ENCODE data around the gene COL12A1. TPM values are rescaled to one million over a fixed set of nuclear protein-coding genes. Genes with fewer than 3 reads are reported as not detected.
A peak's percentile ranks its signal among the peaks of the same experiment; 100 is the strongest.

The COL12A1 gene
- total and polyA plus RNA-seq, 2 donors (not counting 1 experiment from before 2014, with no cell fraction given): 1,023 to 1,075 TPM

- peaks cover 18% of the 10 kb centered on the region for H3K36me3 ChIP-seq (ENCODE audit: control insufficient read depth, insufficient read depth, low read length)
- no peak overlapping the region for H3K9ac ChIP-seq (ENCODE audit: insufficient read depth, low read length)
- peaks cover 10% of the 10 kb centered on the region for H3K4me1 ChIP-seq (ENCODE audit: control insufficient read depth, extremely low read depth, insufficient read depth, low read length)
- peak overlapping the region; percentile 7 for H3K27ac ChIP-seq (ENCODE audit: insufficient read depth, low read length)
- no peak overlapping the region for H3K4me3 ChIP-seq (replicated peaks in 1 of 4; ENCODE audit: control extremely low read depth in 1 of 4, insufficient read depth in 1 of 4, low read depth in 3 of 4, low read length in 4 of 4)
- H3K4me2 ChIP-seq (ENCODE audit: extremely low read depth, insufficient read depth, low read length): no peak overlapping the region
- no peaks in the 10 kb centered on the region for H4K20me1 ChIP-seq (ENCODE audit: control insufficient read depth, extremely low read depth, insufficient read depth, low read length)
- peak in 1 of 2 donors; percentile 82 for DNase-seq (ENCODE audit: low read depth in 2 of 2)
- no peak overlapping the region for H2AFZ ChIP-seq (ENCODE audit: low read length)
- no peaks in the 10 kb centered on the region for H3K9me3 ChIP-seq (ENCODE audit: control insufficient read depth, insufficient read depth, low read depth, low read length)
- no peaks in the 10 kb centered on the region for H3K27me3 ChIP-seq (ENCODE audit: control insufficient read depth, insufficient read depth, low read length)
- TF ChIP-seq, protein P1, sequence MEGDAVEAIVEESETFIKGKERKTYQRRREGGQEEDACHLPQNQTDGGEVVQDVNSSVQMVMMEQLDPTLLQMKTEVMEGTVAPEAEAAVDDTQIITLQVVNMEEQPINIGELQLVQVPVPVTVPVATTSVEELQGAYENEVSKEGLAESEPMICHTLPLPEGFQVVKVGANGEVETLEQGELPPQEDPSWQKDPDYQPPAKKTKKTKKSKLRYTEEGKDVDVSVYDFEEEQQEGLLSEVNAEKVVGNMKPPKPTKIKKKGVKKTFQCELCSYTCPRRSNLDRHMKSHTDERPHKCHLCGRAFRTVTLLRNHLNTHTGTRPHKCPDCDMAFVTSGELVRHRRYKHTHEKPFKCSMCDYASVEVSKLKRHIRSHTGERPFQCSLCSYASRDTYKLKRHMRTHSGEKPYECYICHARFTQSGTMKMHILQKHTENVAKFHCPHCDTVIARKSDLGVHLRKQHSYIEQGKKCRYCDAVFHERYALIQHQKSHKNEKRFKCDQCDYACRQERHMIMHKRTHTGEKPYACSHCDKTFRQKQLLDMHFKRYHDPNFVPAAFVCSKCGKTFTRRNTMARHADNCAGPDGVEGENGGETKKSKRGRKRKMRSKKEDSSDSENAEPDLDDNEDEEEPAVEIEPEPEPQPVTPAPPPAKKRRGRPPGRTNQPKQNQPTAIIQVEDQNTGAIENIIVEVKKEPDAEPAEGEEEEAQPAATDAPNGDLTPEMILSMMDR (conservative IDR thresholded peaks at IDR 0.05 in 1 of 2, IDR thresholded peaks at IDR 0.05 in 1 of 2; ENCODE audit: low read depth in 1 of 2, low read length in 2 of 2): no peak
- no peak for TF ChIP-seq EZH2 (IDR thresholded peaks at IDR 0.05; ENCODE audit: low read length, missing control alignments)
- peaks cover 3% of the 10 kb centered on the region for H3K79me2 ChIP-seq (ENCODE audit: control insufficient read depth, insufficient read depth, low read length)
These were observed 90.4 kb downstream of the COL12A1 start for GRCh38 chr6:75115481-75115880.

DNA sequence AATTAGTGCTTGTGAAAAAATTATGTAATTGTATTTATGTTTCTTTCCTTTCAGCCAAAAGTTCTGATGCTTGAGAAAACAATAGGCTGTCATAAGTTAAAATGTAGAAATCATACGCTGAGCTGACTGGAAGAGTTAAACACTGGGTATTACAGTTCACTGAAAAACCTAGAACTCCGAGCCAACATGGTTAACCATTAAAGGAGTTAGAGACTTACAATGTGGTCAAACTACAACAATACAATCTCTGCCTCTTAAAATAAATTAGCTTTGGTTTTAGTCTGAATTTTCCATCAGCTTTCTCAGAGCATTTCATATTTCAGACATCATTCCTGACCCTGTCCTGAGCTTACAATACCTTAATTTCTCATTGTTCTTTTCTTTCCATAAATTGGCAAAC, 91.0 kb downstream of the COL12A1 start:
- no peaks in the 10 kb centered on the region for H3K9me3 ChIP-seq (ENCODE audit: control insufficient read depth, insufficient read depth, low read depth, low read length)
- H4K20me1 ChIP-seq (ENCODE audit: control insufficient read depth, extremely low read depth, insufficient read depth, low read length): no peaks in the 10 kb centered on the region
- no peak overlapping the region for H2AFZ ChIP-seq (ENCODE audit: low read length)
- no peak for TF ChIP-seq EZH2 (IDR thresholded peaks at IDR 0.05; ENCODE audit: low read length, missing control alignments)
- TF ChIP-seq, protein P1 (conservative IDR thresholded peaks at IDR 0.05 in 1 of 2, IDR thresholded peaks at IDR 0.05 in 1 of 2; ENCODE audit: low read depth in 1 of 2, low read length in 2 of 2): no peak
- peak overlapping the region; percentile 7 for H3K27ac ChIP-seq (ENCODE audit: insufficient read depth, low read length)
- H3K36me3 ChIP-seq (ENCODE audit: control insufficient read depth, insufficient read depth, low read length): peaks cover 18% of the 10 kb centered on the region
- DNase-seq (ENCODE audit: low read depth in 2 of 2): no peak
- no peak overlapping the region for H3K4me2 ChIP-seq (ENCODE audit: extremely low read depth, insufficient read depth, low read length)
- peaks cover 3% of the 10 kb centered on the region for H3K79me2 ChIP-seq (ENCODE audit: control insufficient read depth, insufficient read depth, low read length)
- no peak overlapping the region for H3K4me3 ChIP-seq (replicated peaks in 1 of 4; ENCODE audit: control extremely low read depth in 1 of 4, insufficient read depth in 1 of 4, low read depth in 3 of 4, low read length in 4 of 4)
- no peak overlapping the region for H3K9ac ChIP-seq (ENCODE audit: insufficient read depth, low read length)
- no peaks in the 10 kb centered on the region for H3K27me3 ChIP-seq (ENCODE audit: control insufficient read depth, insufficient read depth, low read length)
- peaks cover 13% of the 10 kb centered on the region for H3K4me1 ChIP-seq (ENCODE audit: control insufficient read depth, extremely low read depth, insufficient read depth, low read length)

GRCh38 chr6:75114195-75114594, 91.7 kb downstream of the COL12A1 start:
- H3K4me1 ChIP-seq (ENCODE audit: control insufficient read depth, extremely low read depth, insufficient read depth, low read length): peaks cover 19% of the 10 kb centered on the region
- no peak for DNase-seq (ENCODE audit: low read depth in 2 of 2)
- H2AFZ ChIP-seq (ENCODE audit: low read length): no peak overlapping the region
- peaks cover 14% of the 10 kb centered on the region for H3K36me3 ChIP-seq (ENCODE audit: control insufficient read depth, insufficient read depth, low read length)
- H3K9me3 ChIP-seq (ENCODE audit: control insufficient read depth, insufficient read depth, low read depth, low read length): no peaks in the 10 kb centered on the region
- H3K9ac ChIP-seq (ENCODE audit: insufficient read depth, low read length): no peak overlapping the region
- no peak overlapping the region for H3K4me2 ChIP-seq (ENCODE audit: extremely low read depth, insufficient read depth, low read length)
- TF ChIP-seq, protein P1 (conservative IDR thresholded peaks at IDR 0.05 in 1 of 2, IDR thresholded peaks at IDR 0.05 in 1 of 2; ENCODE audit: low read depth in 1 of 2, low read length in 2 of 2): no peak
- no peak for TF ChIP-seq EZH2 (IDR thresholded peaks at IDR 0.05; ENCODE audit: low read length, missing control alignments)
- no peak overlapping the region for H3K27ac ChIP-seq (ENCODE audit: insufficient read depth, low read length)
- no peaks in the 10 kb centered on the region for H4K20me1 ChIP-seq (ENCODE audit: control insufficient read depth, extremely low read depth, insufficient read depth, low read length)
- H3K4me3 ChIP-seq (replicated peaks in 1 of 4; ENCODE audit: control extremely low read depth in 1 of 4, insufficient read depth in 1 of 4, low read depth in 3 of 4, low read length in 4 of 4): no peak overlapping the region
- H3K79me2 ChIP-seq (ENCODE audit: control insufficient read depth, insufficient read depth, low read length): peaks cover 3% of the 10 kb centered on the region
- no peaks in the 10 kb centered on the region for H3K27me3 ChIP-seq (ENCODE audit: control insufficient read depth, insufficient read depth, low read length)
